GM15510 (cell line): Measurements from ENCODE around the gene GLDC.

Experiments used
- POLR2A ChIP-seq: IDR thresholded peaks from 3 replicates; pipeline ENCODE4 v1.6.1; 2011; ENCODE audit warnings: borderline replicate concordance; ENCODE audit not compliant: insufficient read length; ENCODE audit errors: extremely low read depth

GLDC gene

GRCh38 chr9:6566409-6567139, 79.0 kb downstream of the GLDC start:
- TF ChIP-seq POLR2A = no peak

- no peak for TF ChIP-seq POLR2A
These were observed 80.2 kb downstream of the GLDC start for GRCh38 chr9:6565312-6565711.

DNA sequence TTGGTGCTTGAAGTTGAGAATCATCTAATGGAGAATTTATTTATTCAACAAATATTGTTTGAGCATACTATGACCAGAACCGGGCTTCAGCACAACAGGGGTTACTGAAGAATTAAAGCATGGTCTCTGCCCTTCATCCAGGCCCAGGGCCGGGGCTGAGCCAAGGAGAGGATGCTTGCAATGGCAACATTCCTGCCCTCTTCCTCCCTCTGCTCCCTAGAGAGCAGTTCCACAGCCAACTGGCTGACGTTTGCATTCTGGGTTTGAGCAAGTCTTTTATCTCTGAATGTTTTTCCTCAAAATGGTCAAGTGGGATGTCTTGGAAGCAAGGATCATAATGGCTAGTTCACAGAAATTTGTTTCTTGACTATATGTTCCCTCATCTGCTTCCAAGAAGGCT, 80.7 kb downstream of the GLDC start:
- no peak for TF ChIP-seq POLR2A

DNA sequence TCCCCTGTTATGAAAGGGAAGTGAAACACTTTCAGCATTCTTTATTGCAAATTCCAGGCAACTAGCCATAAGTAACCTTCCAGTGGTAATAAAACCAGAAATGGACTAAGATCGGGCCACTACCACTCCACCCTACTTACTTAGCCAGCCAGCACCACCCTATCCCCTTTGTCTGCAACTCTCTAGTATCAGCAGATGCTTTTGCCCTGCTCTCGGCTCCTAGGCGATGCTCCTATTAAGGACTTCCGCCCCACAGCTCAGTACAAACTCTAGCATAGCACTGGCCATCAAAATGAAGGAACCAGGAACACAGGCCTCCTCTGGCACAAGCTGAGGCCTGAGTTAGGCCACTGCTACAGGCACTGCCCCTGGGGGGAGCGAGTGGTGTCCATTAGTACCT, 81.2 kb downstream of the GLDC start:
- TF ChIP-seq POLR2A = no peak

GRCh38 chr9:6562871-6563430, 82.6 kb downstream of the GLDC start:
- TF ChIP-seq POLR2A = no peak

DNA sequence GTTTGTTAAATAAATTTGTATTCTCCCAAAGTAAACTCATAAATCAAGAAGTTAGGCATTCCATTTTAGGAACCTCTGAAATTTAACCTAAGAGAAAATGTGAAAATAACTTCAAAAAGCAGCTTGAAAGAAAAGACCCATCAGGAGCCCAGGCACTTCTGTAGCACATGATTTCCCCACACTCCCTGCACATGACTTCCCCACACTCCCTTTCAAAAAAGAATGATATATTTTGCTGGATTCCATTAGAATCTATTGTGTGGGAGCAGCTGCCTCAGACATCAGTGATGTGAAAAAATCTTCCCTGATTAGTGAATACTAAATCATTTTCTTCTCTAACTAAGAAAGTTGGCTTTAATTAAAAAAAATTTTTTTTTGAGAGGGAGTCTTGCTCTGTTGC, 83.3 kb downstream of the GLDC start:
- no peak for TF ChIP-seq POLR2A

DNA sequence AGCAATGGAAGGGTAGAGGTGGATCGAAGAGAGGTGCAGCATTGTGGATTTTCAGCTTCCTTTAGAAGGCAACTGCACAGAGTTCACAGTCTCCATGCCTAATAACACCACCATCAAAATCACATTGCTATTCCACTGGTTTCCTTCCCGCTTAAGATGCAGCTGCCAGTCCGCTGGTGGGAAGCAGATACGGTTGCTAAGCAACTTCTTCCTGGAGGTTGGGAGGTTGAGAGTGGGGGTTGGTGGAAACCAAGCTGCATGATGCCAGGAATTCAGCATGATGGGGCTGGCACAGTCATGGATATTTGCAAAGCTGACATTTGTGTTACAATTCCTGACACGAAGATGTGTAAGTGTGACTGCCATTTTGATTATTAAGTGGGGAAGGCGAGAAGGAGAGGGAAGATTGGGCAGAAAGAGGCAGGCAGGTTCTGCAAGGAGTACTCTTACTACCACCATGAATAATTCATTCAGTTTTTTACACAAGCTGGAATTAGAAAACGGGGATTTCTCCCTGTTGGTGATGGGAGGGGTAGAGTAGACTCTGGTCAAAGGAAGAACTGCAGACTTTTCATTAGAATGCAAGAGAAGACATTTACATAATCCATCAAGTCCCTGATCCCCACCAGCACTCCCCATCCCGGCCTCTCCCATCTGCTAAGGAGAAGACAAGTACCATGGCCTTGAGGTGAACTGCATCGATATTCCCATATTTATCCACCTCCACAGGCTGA, 87.5 kb downstream of the GLDC start:
- no peak for TF ChIP-seq POLR2A

DNA sequence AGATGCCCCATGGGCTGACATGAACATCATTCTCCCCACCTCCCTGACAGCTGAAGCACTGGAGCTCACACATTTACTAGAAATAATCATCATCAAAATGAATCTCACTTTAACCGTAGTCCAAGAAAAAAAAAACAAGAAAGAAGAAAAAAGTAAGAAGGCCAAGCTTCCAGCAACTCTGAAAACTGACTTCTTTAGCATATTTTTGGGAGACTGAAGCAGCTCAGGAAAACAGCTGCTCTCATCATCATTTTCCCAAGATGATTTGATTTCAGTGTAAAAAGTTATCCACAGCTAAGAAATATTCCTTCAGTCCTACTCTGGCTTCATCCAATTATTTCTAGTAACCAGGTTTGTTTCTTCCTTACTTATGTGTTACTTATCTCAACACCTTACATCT, 91.7 kb downstream of the GLDC start:
- no peak for TF ChIP-seq POLR2A

- no peak for TF ChIP-seq POLR2A
These were observed 92.9 kb downstream of the GLDC start for GRCh38 chr9:6552498-6553121.

GRCh38 chr9:6552033-6552432, 93.5 kb downstream of the GLDC start:
- TF ChIP-seq POLR2A = no peak

DNA sequence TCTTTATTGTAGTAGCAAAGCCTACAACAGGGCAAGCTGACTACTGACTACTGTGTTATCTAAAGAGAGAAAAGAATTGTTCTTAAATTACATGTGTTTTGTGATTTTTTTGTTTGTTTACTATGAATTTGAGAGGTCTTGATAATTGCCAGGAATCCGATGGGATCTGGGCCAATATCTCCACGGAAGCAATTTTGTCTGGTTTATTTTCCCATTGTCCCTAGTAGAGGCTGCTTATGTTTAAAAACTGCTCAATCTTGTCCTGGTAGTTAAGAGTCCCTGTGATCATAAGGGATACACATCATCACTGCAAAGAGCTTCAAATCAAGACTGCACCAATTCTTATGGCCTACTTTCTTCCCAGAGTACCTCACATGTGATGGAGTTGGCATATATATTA, 94.4 kb downstream of the GLDC start:
- no peak for TF ChIP-seq POLR2A

DNA sequence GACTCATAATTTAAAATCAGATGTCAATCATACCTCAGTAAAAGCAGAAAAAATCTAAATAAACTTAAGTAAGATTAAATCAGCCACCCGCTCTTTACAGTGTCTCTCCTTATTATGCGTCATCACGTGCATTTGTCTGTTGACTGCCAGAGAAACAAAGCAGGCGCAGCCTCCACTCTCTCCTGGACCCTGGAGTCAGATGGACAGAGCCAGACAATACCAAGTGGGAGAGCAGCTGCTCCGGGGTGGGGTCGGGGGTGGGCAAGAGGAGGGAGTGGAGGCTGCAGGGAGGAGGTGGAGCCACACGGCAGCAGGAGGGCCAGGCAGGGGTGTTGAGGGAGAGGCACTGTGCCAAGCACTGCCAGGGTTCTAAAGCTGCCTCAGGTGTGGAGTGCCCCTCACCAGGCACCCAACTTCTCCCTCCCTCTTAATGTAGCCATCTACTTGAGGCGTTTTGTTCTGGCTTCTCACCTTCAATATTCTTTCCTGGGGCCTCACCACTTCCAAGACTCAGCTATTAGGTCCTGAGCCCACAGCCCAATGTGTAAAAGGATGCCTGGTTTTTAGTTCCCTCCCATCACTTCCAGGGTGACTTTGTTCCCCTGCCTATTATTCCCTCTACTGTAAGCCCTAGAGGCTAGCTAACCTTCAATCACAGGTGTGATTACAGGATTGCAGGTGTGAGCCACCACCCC, 96.3 kb downstream of the GLDC start:
- no peak for TF ChIP-seq POLR2A

DNA sequence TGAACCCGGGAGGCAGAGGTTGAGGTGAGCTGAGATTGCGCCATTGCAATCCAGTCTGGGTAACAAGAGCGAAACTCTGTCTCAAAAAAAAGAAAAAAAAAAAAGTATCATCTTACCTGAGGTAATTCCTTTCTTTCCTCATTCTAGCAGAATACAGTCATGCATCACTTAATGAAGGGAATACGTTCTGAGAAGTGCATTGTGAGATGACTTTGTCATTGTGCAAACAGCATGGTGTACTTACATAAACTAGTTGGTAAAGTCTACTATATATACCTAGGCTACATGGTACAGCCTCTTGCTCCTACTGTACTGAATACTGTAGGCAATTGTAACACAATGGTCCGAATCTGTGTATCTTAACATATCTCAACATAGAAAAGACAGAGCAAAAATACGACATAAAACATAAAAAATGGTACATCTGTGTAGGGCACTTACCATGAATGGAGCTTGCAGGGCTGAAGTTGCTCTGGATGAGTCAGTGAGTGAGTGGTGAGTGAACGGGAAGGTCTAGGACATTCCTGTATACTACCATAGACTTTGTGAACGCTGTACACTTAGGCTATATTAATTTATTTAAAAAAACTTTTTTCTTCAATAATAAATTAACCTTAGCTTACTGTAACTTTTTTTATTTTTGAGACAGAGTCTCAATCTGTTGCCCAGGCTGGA, 100.4 kb downstream of the GLDC start:
- TF ChIP-seq POLR2A = no peak

GRCh38 chr9:6543204-6543603, 102.3 kb downstream of the GLDC start:
- no peak for TF ChIP-seq POLR2A
